IPS-NIHi11 (cell line): ENCODE data around the gene ARPP21.
"Not testable (repeated sequence)": the region's sequence is repeated elsewhere in the genome, so short reads cannot be mapped to it uniquely, and the experiment has no call there.

ENCODE experiments used
- DNase-seq: peaks from one replicate; pipeline ENCODE4 v3.0.0; 2012; ENCODE audit warnings: mixed read lengths, low spot score

ARPP21 gene

GRCh38 chr3:35780800-35781199 is 141.5 kb downstream of the ARPP21 start:
- no peak for DNase-seq

GRCh38 chr3:35781558-35781957 is 142.2 kb downstream of the ARPP21 start:
- DNase-seq = no peak

GRCh38 chr3:35782355-35782754 is 143.0 kb downstream of the ARPP21 start:
- no peak for DNase-seq

GRCh38 chr3:35784169-35784568 is 144.8 kb downstream of the ARPP21 start:
- no peak for DNase-seq

GRCh38 chr3:35785234-35785888 is 146.0 kb downstream of the ARPP21 start:
- no peak for DNase-seq

- no peak for DNase-seq
These were observed 148.6 kb downstream of the ARPP21 start for GRCh38 chr3:35787936-35788335.

GRCh38 chr3:35789042-35789831 is 149.9 kb downstream of the ARPP21 start:
- no peak for DNase-seq

- DNase-seq = no peak
These were observed 151.4 kb downstream of the ARPP21 start for GRCh38 chr3:35790764-35791163.

- DNase-seq = no peak
These were observed 154.3 kb downstream of the ARPP21 start for GRCh38 chr3:35793667-35794066.

GRCh38 chr3:35800960-35801459 is 161.7 kb downstream of the ARPP21 start:
- DNase-seq = no peak

GRCh38 chr3:35814531-35814930 is 175.2 kb downstream of the ARPP21 start:
- no peak for DNase-seq

- not testable (repeated sequence) for DNase-seq
These were observed 176.5 kb downstream of the ARPP21 start for GRCh38 chr3:35815796-35816195.

GRCh38 chr3:35817216-35817615 is 177.9 kb downstream of the ARPP21 start:
- no peak for DNase-seq

- no peak for DNase-seq
These were observed 192.8 kb downstream of the ARPP21 start for GRCh38 chr3:35832140-35832571.
